ENCODE measurements around the gene LINGO1. TPM values are rescaled to one million over a fixed set of nuclear protein-coding genes. Genes with fewer than 3 reads are reported as not detected.
A peak's percentile ranks its signal among the peaks of the same experiment; 100 is the strongest.

LINGO1 gene
- total and polyA plus RNA-seq, 4 donors: 0.33 to 5.1 (median 0.88) TPM

DNA sequence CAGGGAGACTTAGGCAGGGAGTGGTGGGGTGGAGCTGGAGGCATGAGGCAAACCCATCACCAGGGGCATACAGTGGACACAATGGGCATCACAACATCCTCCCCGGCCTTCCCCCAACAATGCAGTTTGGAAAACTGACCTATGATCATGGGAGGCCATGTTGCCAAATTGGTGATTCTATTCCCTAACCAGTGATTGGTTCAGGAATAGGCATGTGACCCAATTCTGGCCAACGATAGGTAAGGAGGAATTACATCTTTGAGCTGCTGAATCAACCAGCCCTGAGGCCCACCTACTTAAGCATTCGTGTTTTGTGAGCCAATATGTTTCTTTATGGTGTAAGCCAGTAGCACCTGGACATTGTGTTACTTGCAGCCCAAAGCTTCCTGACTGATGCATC, 40.0 kb downstream of the LINGO1 start:
- H3K4me3 ChIP-seq: no peak overlapping the region
- H3K4me1 ChIP-seq (ENCODE audit: control insufficient read depth in 5 of 5, insufficient read depth in 5 of 5, low read length in 5 of 5): peaks cover 0 to 7% (median 0%) of the 10 kb centered on the region in 5 donors
- ATAC-seq (ENCODE audit: insufficient read depth, low FRiP score) (no peak), DNase-seq (no peak)
- no peaks in the 10 kb centered on the region for H3K27me3 ChIP-seq (ENCODE audit: control insufficient read depth in 3 of 3, insufficient read depth in 3 of 3, low read length in 2 of 3)
- H3K9ac ChIP-seq (ENCODE audit: insufficient read depth in 1 of 2, low read length in 2 of 2): no peak overlapping the region
- H3K27ac ChIP-seq (ENCODE audit: low read depth in 1 of 2, low read length in 1 of 2): no peak overlapping the region
- TF ChIP-seq, protein P1, sequence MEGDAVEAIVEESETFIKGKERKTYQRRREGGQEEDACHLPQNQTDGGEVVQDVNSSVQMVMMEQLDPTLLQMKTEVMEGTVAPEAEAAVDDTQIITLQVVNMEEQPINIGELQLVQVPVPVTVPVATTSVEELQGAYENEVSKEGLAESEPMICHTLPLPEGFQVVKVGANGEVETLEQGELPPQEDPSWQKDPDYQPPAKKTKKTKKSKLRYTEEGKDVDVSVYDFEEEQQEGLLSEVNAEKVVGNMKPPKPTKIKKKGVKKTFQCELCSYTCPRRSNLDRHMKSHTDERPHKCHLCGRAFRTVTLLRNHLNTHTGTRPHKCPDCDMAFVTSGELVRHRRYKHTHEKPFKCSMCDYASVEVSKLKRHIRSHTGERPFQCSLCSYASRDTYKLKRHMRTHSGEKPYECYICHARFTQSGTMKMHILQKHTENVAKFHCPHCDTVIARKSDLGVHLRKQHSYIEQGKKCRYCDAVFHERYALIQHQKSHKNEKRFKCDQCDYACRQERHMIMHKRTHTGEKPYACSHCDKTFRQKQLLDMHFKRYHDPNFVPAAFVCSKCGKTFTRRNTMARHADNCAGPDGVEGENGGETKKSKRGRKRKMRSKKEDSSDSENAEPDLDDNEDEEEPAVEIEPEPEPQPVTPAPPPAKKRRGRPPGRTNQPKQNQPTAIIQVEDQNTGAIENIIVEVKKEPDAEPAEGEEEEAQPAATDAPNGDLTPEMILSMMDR (IDR thresholded peaks at IDR 0.05; ENCODE audit: control extremely low read depth, extremely low read depth): no peak
- H3K36me3 ChIP-seq (ENCODE audit: control insufficient read depth in 4 of 4, insufficient read depth in 4 of 4, low read length in 4 of 4): no peaks in the 10 kb centered on the region
- peaks cover 0 to under 1% (median 0%) of the 10 kb centered on the region in 4 donors for H3K9me3 ChIP-seq (ENCODE audit: control insufficient read depth in 4 of 4, insufficient read depth in 3 of 4, low read length in 3 of 4)
- 63 to 65% methylated on average over 3 of the region's 3 CpGs for WGBS, 2 donors

DNA sequence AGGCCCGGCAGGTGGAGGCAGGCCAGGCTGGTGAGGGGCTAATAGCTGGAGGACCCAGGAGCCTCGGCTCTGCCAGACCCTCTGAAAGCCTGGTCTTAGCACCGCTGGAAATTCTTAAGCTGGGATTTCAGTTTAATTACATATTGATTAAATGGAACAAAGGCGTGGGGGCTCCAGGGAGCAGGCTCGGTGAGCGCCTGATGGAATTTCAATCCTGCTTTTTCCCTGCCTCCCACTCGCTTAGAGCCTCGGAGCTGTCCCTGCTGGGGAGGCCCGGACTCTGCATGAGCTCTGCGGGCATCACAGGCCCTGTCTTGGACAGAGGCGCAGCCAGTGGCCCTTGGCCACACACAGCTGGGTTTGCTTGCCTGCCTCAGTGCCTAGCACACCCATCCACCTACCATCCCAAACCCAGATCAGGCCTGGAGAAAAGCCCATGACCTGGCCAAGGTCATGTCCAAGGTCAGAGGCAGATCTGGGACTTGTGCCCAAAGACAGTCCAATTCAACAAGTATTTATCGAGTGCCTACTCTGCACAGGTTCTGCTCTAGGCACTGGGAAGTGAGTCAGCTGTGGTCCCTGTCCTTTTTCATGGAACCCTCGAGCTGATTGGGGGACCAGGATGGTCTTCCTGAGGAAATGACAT, 40.6 kb downstream of the LINGO1 start:
- TF ChIP-seq, protein P1 (IDR thresholded peaks at IDR 0.05; ENCODE audit: control extremely low read depth, extremely low read depth): no peak
- H3K27ac ChIP-seq (ENCODE audit: low read depth in 1 of 2, low read length in 1 of 2): no peak overlapping the region
- H3K9ac ChIP-seq (ENCODE audit: insufficient read depth in 1 of 2, low read length in 2 of 2): no peak overlapping the region
- ATAC-seq (ENCODE audit: insufficient read depth, low FRiP score): no peak
- H3K36me3 ChIP-seq (ENCODE audit: control insufficient read depth in 4 of 4, insufficient read depth in 4 of 4, low read length in 4 of 4): no peaks in the 10 kb centered on the region
- WGBS, 2 donors: 81 to 87% methylated on average over 13 of the region's 13 CpGs
- no peak for DNase-seq
- no peak overlapping the region for H3K4me3 ChIP-seq
- peaks cover 0 to 7% (median 0%) of the 10 kb centered on the region in 5 donors for H3K4me1 ChIP-seq (ENCODE audit: control insufficient read depth in 5 of 5, insufficient read depth in 5 of 5, low read length in 5 of 5)
- H3K9me3 ChIP-seq (ENCODE audit: control insufficient read depth in 4 of 4, insufficient read depth in 3 of 4, low read length in 3 of 4): peaks cover 0 to 2% (median 0%) of the 10 kb centered on the region in 4 donors
- no peaks in the 10 kb centered on the region for H3K27me3 ChIP-seq (ENCODE audit: control insufficient read depth in 3 of 3, insufficient read depth in 3 of 3, low read length in 2 of 3)

DNA sequence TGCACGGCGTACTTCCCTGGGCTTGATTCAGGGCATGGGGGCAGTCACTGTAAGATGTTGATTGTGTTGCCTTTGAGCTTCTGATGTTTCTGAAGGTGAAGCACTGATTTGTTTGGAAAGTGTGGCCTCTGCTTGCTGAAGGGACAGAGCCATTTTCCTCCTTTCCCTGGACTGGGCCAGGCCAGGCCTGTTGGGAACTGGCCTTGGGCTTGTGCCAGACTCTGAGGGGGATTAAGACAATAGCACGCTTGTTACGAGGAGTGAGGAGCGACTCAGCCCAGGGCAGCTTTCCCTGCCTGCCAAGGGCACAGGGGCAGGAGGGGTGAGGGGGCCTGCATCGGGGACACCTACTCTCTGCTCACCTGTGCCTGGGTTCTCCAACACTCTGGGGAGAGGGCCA, 42.9 kb downstream of the LINGO1 start:
- Histone ChIP-seq H3K36me3 (ENCODE audit: control insufficient read depth in 4 of 4, insufficient read depth in 4 of 4, low read length in 4 of 4) (no peaks in the 10 kb centered on the region), H3K4me3 (no peak overlapping the region), H3K27ac (ENCODE audit: low read depth in 1 of 2, low read length in 1 of 2) (no peak overlapping the region), H3K27me3 (ENCODE audit: control insufficient read depth in 3 of 3, insufficient read depth in 3 of 3, low read length in 2 of 3) (no peaks in the 10 kb centered on the region), H3K4me1 (ENCODE audit: control insufficient read depth in 5 of 5, insufficient read depth in 5 of 5, low read length in 5 of 5) (peaks cover 0 to 7% (median 0%) of the 10 kb centered on the region in 5 donors), H3K9me3 (ENCODE audit: control insufficient read depth in 4 of 4, insufficient read depth in 3 of 4, low read length in 3 of 4) (peaks cover 0 to 2% (median 0%) of the 10 kb centered on the region in 4 donors), H3K9ac (ENCODE audit: insufficient read depth in 1 of 2, low read length in 2 of 2) (no peak overlapping the region)
- DNase-seq (peak; percentile 66 to 77 (median 73)), ATAC-seq (ENCODE audit: insufficient read depth, low FRiP score) (no peak)
- WGBS, 2 donors: 82 to 88% methylated on average over 6 of the region's 6 CpGs
- TF ChIP-seq, protein P1 (IDR thresholded peaks at IDR 0.05; ENCODE audit: control extremely low read depth, extremely low read depth): no peak
